Measurements from ENCODE around the gene MBD4.
A peak's percentile ranks its signal among the peaks of the same experiment; 100 is the strongest.
"Not testable (repeated sequence)": the region's sequence is repeated elsewhere in the genome, so short reads cannot be mapped to it uniquely, and the experiment has no call there.

Gene MBD4

GRCh38 chr3:129428376-129429079, 11.2 kb downstream of the MBD4 start, which contains the start of gene EFCAB12:
Gene EFCAB12, minus strand, starts transcription at chr3:129428636. Its CDS starts 148 bp downstream, at chr3:129428488.
- DNase-seq, result peak; percentile 94

- peak; percentile 37 for DNase-seq
Measured at GRCh38 chr3:129428007-129428375, 11.8 kb downstream of the MBD4 start.

GRCh38 chr3:129425619-129426018, 14.1 kb downstream of the MBD4 start:
- no peak for DNase-seq

GRCh38 chr3:129425213-129425612, 14.5 kb downstream of the MBD4 start:
- DNase-seq, result no peak

- peak; percentile 28 for DNase-seq
Measured at GRCh38 chr3:129424185-129424841, 15.4 kb downstream of the MBD4 start.

- DNase-seq, result no peak
Measured at GRCh38 chr3:129422897-129423296, 16.9 kb downstream of the MBD4 start.

- DNase-seq, result no peak
Measured at GRCh38 chr3:129421988-129422745, 17.6 kb downstream of the MBD4 start.

- no peak for DNase-seq
Measured at GRCh38 chr3:129421236-129421883, 18.4 kb downstream of the MBD4 start.

- DNase-seq, result no peak
Measured at GRCh38 chr3:129419476-129419875, 20.3 kb downstream of the MBD4 start.

- no peak for DNase-seq
Measured at GRCh38 chr3:129418041-129418973, 21.4 kb downstream of the MBD4 start.

GRCh38 chr3:129417326-129417725, 22.4 kb downstream of the MBD4 start:
- peak; percentile 2 for DNase-seq

- no peak for DNase-seq
Measured at GRCh38 chr3:129416415-129416814, 23.3 kb downstream of the MBD4 start.

GRCh38 chr3:129415830-129416229, 23.9 kb downstream of the MBD4 start:
- DNase-seq, result no peak

- DNase-seq, result no peak
Measured at GRCh38 chr3:129415378-129415777, 24.4 kb downstream of the MBD4 start.

- DNase-seq, result no peak
Measured at GRCh38 chr3:129413687-129414506, 25.9 kb downstream of the MBD4 start.

GRCh38 chr3:129413238-129413637, 26.5 kb downstream of the MBD4 start:
- not testable (repeated sequence) for DNase-seq

GRCh38 chr3:129412542-129413198, 27.1 kb downstream of the MBD4 start:
- no peak for DNase-seq

GRCh38 chr3:129410971-129411370, 28.8 kb downstream of the MBD4 start:
- DNase-seq, result no peak

- DNase-seq, result no peak
Measured at GRCh38 chr3:129409541-129409940, 30.2 kb downstream of the MBD4 start.

- DNase-seq, result no peak
Measured at GRCh38 chr3:129404610-129405009, 35.1 kb downstream of the MBD4 start.

- no peak for DNase-seq
Measured at GRCh38 chr3:129404130-129404529, 35.6 kb downstream of the MBD4 start.
